HEK293 (cell line): Measurements from ENCODE around the gene PDCD7.

Experiments
- CTCF ChIA-PET: fragments of 350-600 bp; formaldehyde crosslinking; extraction: SDS; loops from one replicate; lab custom pipeline; 2021; ENCODE audit warnings: antibody characterized with exemption; lab: Yijun Ruan, JAX
- POLR2A ChIA-PET: fragments of 300-600 bp; formaldehyde crosslinking; extraction: SDS; loops from one replicate; lab custom pipeline; 2020; ENCODE audit warnings: antibody characterized with exemption, inconsistent platforms; lab: Yijun Ruan, JAX
- H3K27ac ChIP-seq: fragments of 200-500 bp; sonication (Bioruptor generic); 2 replicates; pipeline ENCODE4 v1.5.1; 2014; ENCODE audit warnings: low read depth, low read length, control low read depth, inconsistent platforms; ENCODE audit errors: extremely low read depth
- H3K36me3 ChIP-seq, 2 experiments: fragments of 200-500 bp in 1 of 2; sonication (Bioruptor generic) in 1 of 2; 1 replicate in 1 of 2; 2 replicates in 1 of 2; pipeline ENCODE4 v1.5.1; 2014 to 2017; ENCODE audit warnings: inconsistent platforms in 2 of 2, low read length in 2 of 2; ENCODE audit not compliant: control insufficient read depth in 2 of 2, insufficient read depth in 1 of 2
- H3K4me1 ChIP-seq: fragments of 200-500 bp; sonication (Bioruptor generic); 2 replicates; pipeline ENCODE4 v1.5.1; 2014; ENCODE audit warnings: mild to moderate bottlenecking, low read length, inconsistent platforms; ENCODE audit not compliant: control insufficient read depth, insufficient read depth
- H3K4me3 ChIP-seq: 2 replicates; pipeline ENCODE4 v1.5.1; 2011; ENCODE audit warnings: low read depth, mild to moderate bottlenecking, control low read depth, low read length, moderate library complexity
- H3K9me3 ChIP-seq: fragments of 200-500 bp; sonication (Bioruptor generic); 2 replicates; pipeline ENCODE4 v1.5.1; 2014; ENCODE audit warnings: low read depth, low read length, inconsistent platforms; ENCODE audit not compliant: control insufficient read depth, insufficient read depth
- EGR2 ChIP-seq: fragments of 450-650 bp; formaldehyde crosslinking; IDR thresholded peaks from 2 replicates; pipeline ENCODE4 v1.5.1; 2016; ENCODE audit warnings: low read depth, missing biosample characterization, missing genetic modification characterization
- KLF9 ChIP-seq: fragments of 450-650 bp; formaldehyde crosslinking; IDR thresholded peaks from 2 replicates; pipeline ENCODE4 v1.5.1; 2016; ENCODE audit warnings: missing biosample characterization, missing genetic modification characterization, low read depth
- OSR2 ChIP-seq: fragments of 450-650 bp; formaldehyde crosslinking; IDR thresholded peaks from 2 replicates; pipeline ENCODE4 v1.5.1; 2016; ENCODE audit warnings: missing biosample characterization, missing genetic modification characterization
- PRDM1 ChIP-seq: fragments of 450-650 bp; formaldehyde crosslinking; IDR thresholded peaks from 2 replicates; pipeline ENCODE4; 2016; ENCODE audit warnings: missing biosample characterization, missing genetic modification characterization
- RBAK ChIP-seq: fragments of 450-650 bp; formaldehyde crosslinking; IDR thresholded peaks from 2 replicates; pipeline ENCODE4 v1.5.1; 2016; ENCODE audit warnings: missing biosample characterization, missing genetic modification characterization
- ZBTB1 ChIP-seq: fragments of 450-650 bp; formaldehyde crosslinking; IDR thresholded peaks from 2 replicates; pipeline ENCODE4 v1.5.1; 2016; ENCODE audit warnings: missing biosample characterization, missing genetic modification characterization
- ZBTB49 ChIP-seq: fragments of 450-650 bp; formaldehyde crosslinking; IDR thresholded peaks from 2 replicates; pipeline ENCODE4 v1.5.1; 2016; ENCODE audit warnings: missing biosample characterization, missing genetic modification characterization, low read depth
- ZFHX2 ChIP-seq: fragments of 450-650 bp; formaldehyde crosslinking; conservative IDR thresholded peaks from 2 replicates; pipeline ENCODE4 v1.5.1; 2016; ENCODE audit warnings: missing biosample characterization, missing genetic modification characterization
- ZFP3 ChIP-seq: fragments of 450-650 bp; formaldehyde crosslinking; IDR thresholded peaks from 2 replicates; pipeline ENCODE4 v1.5.1; 2016; ENCODE audit warnings: low read depth, missing biosample characterization, missing genetic modification characterization
- ZFP69B ChIP-seq: fragments of 450-650 bp; formaldehyde crosslinking; IDR thresholded peaks from 2 replicates; pipeline ENCODE4 v1.5.1; 2016; ENCODE audit warnings: missing biosample characterization, missing genetic modification characterization
- ZNF10 ChIP-seq: fragments of 450-650 bp; formaldehyde crosslinking; IDR thresholded peaks from 2 replicates; pipeline ENCODE4 v1.5.1; 2017; ENCODE audit warnings: missing biosample characterization, missing genetic modification characterization
- ZNF155 ChIP-seq: fragments of 450-650 bp; formaldehyde crosslinking; IDR thresholded peaks from 2 replicates; pipeline ENCODE4 v1.5.1; 2016; ENCODE audit warnings: missing biosample characterization, missing genetic modification characterization
- ZNF18 ChIP-seq: fragments of 450-650 bp; formaldehyde crosslinking; IDR thresholded peaks from 2 replicates; pipeline ENCODE4 v1.5.1; 2016; ENCODE audit warnings: missing biosample characterization, missing genetic modification characterization
- ZNF280D ChIP-seq: fragments of 450-650 bp; formaldehyde crosslinking; IDR thresholded peaks from 2 replicates; pipeline ENCODE4 v1.5.1; 2016; ENCODE audit warnings: missing biosample characterization, missing genetic modification characterization
- ZNF324 ChIP-seq: fragments of 450-650 bp; formaldehyde crosslinking; IDR thresholded peaks from 2 replicates; pipeline ENCODE4 v1.5.1; 2016; ENCODE audit warnings: missing biosample characterization, missing genetic modification characterization
- ZNF362 ChIP-seq: fragments of 450-650 bp; formaldehyde crosslinking; IDR thresholded peaks from 2 replicates; pipeline ENCODE4 v1.5.1; 2016; ENCODE audit warnings: missing biosample characterization, missing genetic modification characterization
- ZNF37A ChIP-seq: fragments of 450-650 bp; IDR thresholded peaks from 2 replicates; pipeline ENCODE4 v1.5.1; 2018; ENCODE audit warnings: missing biosample characterization, missing genetic modification characterization
- ZNF558 ChIP-seq: fragments of 450-650 bp; formaldehyde crosslinking; IDR thresholded peaks from 2 replicates; pipeline ENCODE4 v1.5.1; 2016; ENCODE audit warnings: missing biosample characterization, missing genetic modification characterization
- ZNF621 ChIP-seq: fragments of 450-650 bp; formaldehyde crosslinking; IDR thresholded peaks from 2 replicates; pipeline ENCODE4 v1.5.1; 2017; ENCODE audit warnings: missing biosample characterization, missing genetic modification characterization
- ZNF660 ChIP-seq: fragments of 450-650 bp; IDR thresholded peaks from 2 replicates; pipeline ENCODE4 v1.5.1; 2018; ENCODE audit warnings: missing biosample characterization, mild to moderate bottlenecking, missing genetic modification characterization
- ZNF664 ChIP-seq: fragments of 450-650 bp; formaldehyde crosslinking; IDR thresholded peaks from 2 replicates; pipeline ENCODE4 v1.5.1; 2016; ENCODE audit warnings: missing biosample characterization, missing genetic modification characterization
- ZNF670 ChIP-seq: fragments of 450-650 bp; formaldehyde crosslinking; IDR thresholded peaks from 2 replicates; pipeline ENCODE4 v1.5.1; 2016; ENCODE audit warnings: missing biosample characterization, missing genetic modification characterization, low read depth
- ZNF677 ChIP-seq: fragments of 450-650 bp; IDR thresholded peaks from 2 replicates; pipeline ENCODE4 v1.5.0; 2018; ENCODE audit warnings: missing biosample characterization, mild to moderate bottlenecking, missing genetic modification characterization, moderate library complexity
- ZNF777 ChIP-seq: fragments of 450-650 bp; formaldehyde crosslinking; IDR thresholded peaks from 2 replicates; pipeline ENCODE4 v1.5.1; 2017; ENCODE audit warnings: missing biosample characterization, missing genetic modification characterization, borderline replicate concordance

Gene PDCD7

GRCh38 chr15:65081758-65082157 lies 51.9 kb downstream of the PDCD7 start:
- ChIA-PET CTCF (interaction anchor here (0.9 to 8.2 kb wide), 2 partner anchors 28 to 47 kb away, joined by 4 to 94 read pairs; no protein-coding TSS in a partner anchor), POLR2A (interaction anchor here (0.5 kb wide), 1 partner anchor 26 kb away, joined by 3 read pairs; no protein-coding TSS in a partner anchor)
- Histone ChIP-seq H3K9me3 (no peaks in the 10 kb centered on the region), H3K36me3 (no peaks in the 10 kb centered on the region), H3K4me3 (no peak overlapping the region), H3K4me1 (peaks cover 9% of the 10 kb centered on the region), H3K27ac (no peak overlapping the region)
- no peak for TF ChIP-seq RBAK (tag by site-specific recombination)
- TF ChIP-seq EGR2 (tag by site-specific recombination), result peak; percentile 91
- peak; percentile 93 for TF ChIP-seq ZFHX2 (tag by site-specific recombination)

GRCh38 chr15:65081270-65081669 lies 52.3 kb downstream of the PDCD7 start:
- H3K27ac ChIP-seq, result no peak overlapping the region
- no peaks in the 10 kb centered on the region for H3K36me3 ChIP-seq
- H3K4me1 ChIP-seq, result peaks cover 9% of the 10 kb centered on the region
- no peak overlapping the region for H3K4me3 ChIP-seq
- TF ChIP-seq ZNF777 (tag by site-specific recombination) (no peak), ZFP69B (tag by site-specific recombination) (no peak), ZNF664 (no peak), ZBTB1 (no peak), KLF9 (tag by site-specific recombination) (no peak), ZNF621 (tag by site-specific recombination) (no peak), ZNF324 (tag by site-specific recombination) (no peak), ZNF558 (no peak), ZNF37A (tag by site-specific recombination) (no peak), ZNF10 (tag by site-specific recombination) (no peak), ZFP3 (no peak), PRDM1 (no peak)
- TF ChIP-seq, all 188 proteins: peak for 0
- H3K9me3 ChIP-seq, result no peaks in the 10 kb centered on the region
- CTCF ChIA-PET, result interaction anchor here (0.7 to 8.2 kb wide), 3 partner anchors 28 to 208 kb away, joined by 3 to 94 read pairs (median 4); no protein-coding TSS in a partner anchor
- POLR2A ChIA-PET, result no interaction called here

- Histone ChIP-seq H3K9me3 (no peaks in the 10 kb centered on the region), H3K4me1 (peaks cover 9% of the 10 kb centered on the region), H3K36me3 (no peaks in the 10 kb centered on the region), H3K4me3 (no peak overlapping the region), H3K27ac (no peak overlapping the region)
- ChIA-PET POLR2A (no interaction called here), CTCF (interaction anchor here (0.5 to 8.2 kb wide), 3 partner anchors 17 to 26 kb away, joined by 3 to 94 read pairs (median 4); no protein-coding TSS in a partner anchor)
- TF ChIP-seq ZNF670 (tag by site-specific recombination), result no peak
- no peak for TF ChIP-seq ZNF362 (tag by site-specific recombination)
- TF ChIP-seq OSR2 (tag by site-specific recombination), result no peak
- TF ChIP-seq ZNF280D (tag by site-specific recombination), result no peak
- TF ChIP-seq ZBTB49 (tag by site-specific recombination), result no peak
- TF ChIP-seq ZNF155, result no peak
- TF ChIP-seq ZNF660 (tag by site-specific recombination), result no peak
- no peak for TF ChIP-seq ZNF18 (tag by site-specific recombination)
- TF ChIP-seq ZFP3, result no peak
- no peak for TF ChIP-seq ZNF677
These were observed 54.0 kb downstream of the PDCD7 start for GRCh38 chr15:65079580-65079979.
